IPS DF 6.9 (cell line): ENCODE data around the gene CBFB.
A peak's percentile ranks its signal among the peaks of the same experiment; 100 is the strongest.
"Not testable (repeated sequence)": the region's sequence is repeated elsewhere in the genome, so short reads cannot be mapped to it uniquely, and the experiment has no call there.

Experiments
- DNase-seq: peaks from one replicate; pipeline ENCODE4 v3.0.0-alpha.2; 2013; ENCODE audit warnings: low read depth, low spot score
- H3K27ac ChIP-seq: one replicate; pipeline ENCODE4 v1.5.1; 2013; ENCODE audit warnings: low read length, control low read depth
- H3K27me3 ChIP-seq: 2 replicates; pipeline ENCODE4 v1.6.1; 2013; ENCODE audit warnings: mild to moderate bottlenecking, low read length; ENCODE audit not compliant: control insufficient read depth, insufficient read depth
- H3K36me3 ChIP-seq: 2 replicates; pipeline ENCODE4 v1.6.1; 2013; ENCODE audit warnings: low read length; ENCODE audit not compliant: control insufficient read depth, insufficient read depth
- H3K4me1 ChIP-seq: 2 replicates; pipeline ENCODE4 v1.6.1; 2013; ENCODE audit warnings: low read length; ENCODE audit not compliant: control insufficient read depth, insufficient read depth
- H3K4me3 ChIP-seq: 2 replicates; pipeline ENCODE4 v1.5.1; 2013; ENCODE audit warnings: mild to moderate bottlenecking, low read length
- H3K9me3 ChIP-seq: 2 replicates; pipeline ENCODE4 v1.6.1; 2013; ENCODE audit warnings: low read length, inconsistent platforms; ENCODE audit not compliant: control insufficient read depth, insufficient read depth
- WGBS: extraction: QIAGEN DNeasy Blood & Tissue Kit; methylation state at CpG from one replicate; pipeline ENCODE4 v1.1.7; 2013; ENCODE audit warnings: mixed read lengths, missing lambda C conversion rate; ENCODE audit not compliant: insufficient read length, insufficient coverage; 5-methylcytosine and 5-hydroxymethylcytosine counted together

Gene CBFB

GRCh38 chr16:67109407-67110135, 80.6 kb downstream of the CBFB start, which contains the start of gene PHAF1:
Gene PHAF1 (plus strand): TSS chr16:67109941. CDS start chr16:67110176, 235 bp downstream.
- no CpG with 5 or more reads among the region's 63 CpGs for WGBS
- H3K9me3 ChIP-seq: no peaks in the 10 kb centered on the region
- H3K27ac ChIP-seq: no peak within 1 kb of the TSS
- H3K4me1 ChIP-seq: no peaks in the 10 kb centered on the region; the same call in none of the 2 replicates
- peak; percentile 84 for DNase-seq
- H3K36me3 ChIP-seq: no peaks in the 10 kb centered on the region
- H3K4me3 ChIP-seq: peak within 1 kb of the TSS; percentile 91
- no peaks in the 10 kb centered on the region for H3K27me3 ChIP-seq

- no peak overlapping the region for H3K4me3 ChIP-seq
- DNase-seq: no peak
- no peaks in the 10 kb centered on the region for H3K9me3 ChIP-seq
- no CpG with 5 or more reads among the region's 4 CpGs for whole genome bisulfite sequencing
- no peaks in the 10 kb centered on the region; the same call in none of the 2 replicates for H3K4me1 ChIP-seq
- H3K27me3 ChIP-seq: no peaks in the 10 kb centered on the region
- no peaks in the 10 kb centered on the region for H3K36me3 ChIP-seq
- H3K27ac ChIP-seq: no peak overlapping the region
Measured at GRCh38 chr16:67111951-67112444, 83.0 kb downstream of the CBFB start.

- no CpG with 5 or more reads among the region's 4 CpGs for WGBS
- H3K9me3 ChIP-seq: no peaks in the 10 kb centered on the region
- no peak for DNase-seq
- H3K4me3 ChIP-seq: no peak overlapping the region
- no peaks in the 10 kb centered on the region for H3K36me3 ChIP-seq
- H3K27me3 ChIP-seq: no peaks in the 10 kb centered on the region
- no peaks in the 10 kb centered on the region; the same call in none of the 2 replicates for H3K4me1 ChIP-seq
- H3K27ac ChIP-seq: no peak overlapping the region
Measured at GRCh38 chr16:67112591-67113399, 83.8 kb downstream of the CBFB start.

- H3K9me3 ChIP-seq: no peaks in the 10 kb centered on the region
- no peak overlapping the region for H3K4me3 ChIP-seq
- no peaks in the 10 kb centered on the region for H3K27me3 ChIP-seq
- H3K4me1 ChIP-seq: no peaks in the 10 kb centered on the region; the same call in 1 of the 2 replicates
- WGBS: 100% methylated on average over 2 of the region's 2 CpGs
- H3K27ac ChIP-seq: no peak overlapping the region
- no peaks in the 10 kb centered on the region for H3K36me3 ChIP-seq
- no peak for DNase-seq
Measured at GRCh38 chr16:67114793-67115192, 85.8 kb downstream of the CBFB start.

GRCh38 chr16:67115639-67116038, 86.7 kb downstream of the CBFB start:
- Histone ChIP-seq H3K27ac (no peak overlapping the region), H3K4me1 (no peaks in the 10 kb centered on the region), H3K36me3 (no peaks in the 10 kb centered on the region), H3K9me3 (no peaks in the 10 kb centered on the region), H3K27me3 (no peaks in the 10 kb centered on the region), H3K4me3 (no peak overlapping the region)
- no CpG with 5 or more reads among the region's 7 CpGs for WGBS
- DNase-seq: no peak

- Histone ChIP-seq H3K4me3 (no peak overlapping the region), H3K4me1 (no peaks in the 10 kb centered on the region), H3K27me3 (no peaks in the 10 kb centered on the region), H3K36me3 (no peaks in the 10 kb centered on the region), H3K9me3 (no peaks in the 10 kb centered on the region), H3K27ac (no peak overlapping the region)
- WGBS: no CpG with 5 or more reads among the region's 13 CpGs
- no peak for DNase-seq
Measured at GRCh38 chr16:67116388-67117311, 87.7 kb downstream of the CBFB start.

GRCh38 chr16:67117716-67118115, 88.8 kb downstream of the CBFB start:
- Histone ChIP-seq H3K27me3 (no peaks in the 10 kb centered on the region), H3K4me1 (no peaks in the 10 kb centered on the region), H3K27ac (no peak overlapping the region), H3K4me3 (no peak overlapping the region), H3K9me3 (no peaks in the 10 kb centered on the region), H3K36me3 (no peaks in the 10 kb centered on the region)
- no peak for DNase-seq
- no CpG with 5 or more reads among the region's 9 CpGs for WGBS

GRCh38 chr16:67120025-67120424, 91.1 kb downstream of the CBFB start:
- no peak for DNase-seq
- no peaks in the 10 kb centered on the region for H3K9me3 ChIP-seq
- H3K36me3 ChIP-seq: no peaks in the 10 kb centered on the region
- WGBS: no CpG with 5 or more reads among the region's 5 CpGs
- no peak overlapping the region for H3K27ac ChIP-seq
- H3K27me3 ChIP-seq: no peaks in the 10 kb centered on the region
- no peaks in the 10 kb centered on the region for H3K4me1 ChIP-seq
- no peak overlapping the region for H3K4me3 ChIP-seq

GRCh38 chr16:67122799-67123198, 93.8 kb downstream of the CBFB start:
- not testable (repeated sequence) for DNase-seq, H3K27me3 ChIP-seq, H3K4me3 ChIP-seq, H3K9me3 ChIP-seq, H3K36me3 ChIP-seq, H3K27ac ChIP-seq, H3K4me1 ChIP-seq
- no CpG with 5 or more reads among the region's 5 CpGs for WGBS

GRCh38 chr16:67128417-67128816, 99.5 kb downstream of the CBFB start:
- Histone ChIP-seq H3K4me1 (no peaks in the 10 kb centered on the region), H3K36me3 (peaks cover 6% of the 10 kb centered on the region; the same call in 1 of the 2 replicates), H3K4me3 (no peak overlapping the region), H3K27ac (no peak overlapping the region), H3K27me3 (no peaks in the 10 kb centered on the region), H3K9me3 (no peaks in the 10 kb centered on the region)
- no peak for DNase-seq
